SK-N-SH treated with all-trans-retinoic acid at 6 μM for 48 hours (cell line): ENCODE measurements around the gene MMP11.

ENCODE experiments used
- ATAC-seq: fragments of 200-7000 bp; cut with Tn5 transposase; 3 replicates; pipeline ENCODE4 v1.9.1; 2020; ENCODE audit warnings: mild to moderate bottlenecking, moderate library complexity
- ARNTL ChIP-seq: fragments of 450-650 bp; formaldehyde crosslinking; IDR thresholded peaks from 2 replicates; pipeline ENCODE4 v1.5.0; 2020; ENCODE audit warnings: low read depth, mild to moderate bottlenecking, moderate library complexity, borderline replicate concordance
- BACH2 ChIP-seq: fragments of 250-450 bp; sonication (Bioruptor Pico); IDR thresholded peaks from 2 replicates; pipeline ENCODE4 v1.9.0; 2021; ENCODE audit warnings: mild to moderate bottlenecking, borderline replicate concordance
- CSDC2 ChIP-seq: fragments of 250-450 bp; sonication (Bioruptor Pico); IDR thresholded peaks from 2 replicates; pipeline ENCODE4 v1.5.0; 2020; ENCODE audit warnings: mild to moderate bottlenecking, moderate library complexity
- ESRRG ChIP-seq: fragments of 250-450 bp; sonication (Bioruptor Pico); IDR thresholded peaks from 2 replicates; pipeline ENCODE4 v1.6.1; 2021; ENCODE audit warnings: mild to moderate bottlenecking
- GLIS3 ChIP-seq: fragments of 250-450 bp; sonication (Bioruptor Pico); IDR thresholded peaks from 2 replicates; pipeline ENCODE4 v1.5.0; 2020; ENCODE audit warnings: mild to moderate bottlenecking, moderate library complexity
- ISL1 ChIP-seq: fragments of 250-450 bp; sonication (Bioruptor Pico); IDR thresholded peaks from 2 replicates; pipeline ENCODE4 v2.1.2; 2022; ENCODE audit warnings: mild to moderate bottlenecking, moderate library complexity
- OSR1 ChIP-seq: fragments of 250-450 bp; sonication (Bioruptor Pico); IDR thresholded peaks from 2 replicates; pipeline ENCODE4 v1.8.0; 2022; ENCODE audit warnings: moderate library complexity, mild to moderate bottlenecking, inconsistent platforms
- PPARA ChIP-seq: fragments of 250-450 bp; sonication (Bioruptor Pico); IDR thresholded peaks from 2 replicates; pipeline ENCODE4 v1.5.0; 2020; ENCODE audit warnings: mild to moderate bottlenecking, borderline replicate concordance
- RARB ChIP-seq: fragments of 250-450 bp; sonication (Bioruptor Pico); IDR thresholded peaks from 2 replicates; pipeline ENCODE4 v1.8.0; 2021; ENCODE audit warnings: mild to moderate bottlenecking, moderate library complexity
- SNAI2 ChIP-seq: fragments of 250-450 bp; sonication (Bioruptor Pico); IDR thresholded peaks from 2 replicates; pipeline ENCODE4 v1.5.0; 2020; ENCODE audit warnings: mild to moderate bottlenecking, moderate library complexity
- ZC3H10 ChIP-seq: fragments of 250-450 bp; sonication (Bioruptor Pico); IDR thresholded peaks from 2 replicates; pipeline ENCODE4 v1.5.1; 2021; ENCODE audit warnings: mild to moderate bottlenecking, moderate library complexity
- ZFP3 ChIP-seq: fragments of 250-450 bp; sonication (Bioruptor Pico); IDR thresholded peaks from 2 replicates; pipeline ENCODE4 v1.5.0; 2020; ENCODE audit warnings: mild to moderate bottlenecking, moderate library complexity
- ZFP30 ChIP-seq: fragments of 450-650 bp; formaldehyde crosslinking; IDR thresholded peaks from 2 replicates; pipeline ENCODE4 v1.5.0; 2022; ENCODE audit warnings: mild to moderate bottlenecking, moderate library complexity
- ZNF565 ChIP-seq: fragments of 450-650 bp; formaldehyde crosslinking; conservative IDR thresholded peaks from 2 replicates; pipeline ENCODE4 v1.5.0; 2020; ENCODE audit warnings: low read depth, mild to moderate bottlenecking, moderate library complexity
- ZNF70 ChIP-seq: fragments of 450-650 bp; formaldehyde crosslinking; IDR thresholded peaks from 2 replicates; pipeline ENCODE4 v1.5.0; 2020; ENCODE audit warnings: mild to moderate bottlenecking, moderate library complexity
- ZNF8 ChIP-seq: fragments of 450-650 bp; formaldehyde crosslinking; IDR thresholded peaks from 2 replicates; pipeline ENCODE4 v1.5.0; 2020; ENCODE audit warnings: mild to moderate bottlenecking, moderate library complexity
- TF ChIP-seq, protein P1 (sequence below): fragments of 250-450 bp; sonication (Bioruptor Pico); IDR thresholded peaks from 2 replicates; pipeline ENCODE4 v1.5.1; 2020; ENCODE audit warnings: low read depth, mild to moderate bottlenecking, moderate library complexity
- TF ChIP-seq, protein P2 (sequence below): fragments of 250-450 bp; sonication (Bioruptor Pico); IDR thresholded peaks from 2 replicates; pipeline ENCODE4 v1.5.0; 2020; ENCODE audit warnings: mild to moderate bottlenecking, moderate library complexity
- TF ChIP-seq, protein P3 (sequence below): fragments of 250-450 bp; sonication (Bioruptor Pico); IDR thresholded peaks from 2 replicates; pipeline ENCODE4 v1.5.1; 2021; ENCODE audit warnings: mild to moderate bottlenecking, moderate library complexity
- TF ChIP-seq, protein P4 (sequence below): fragments of 250-450 bp; sonication (Bioruptor Pico); IDR thresholded peaks from 2 replicates; pipeline ENCODE4 v1.8.0; 2020; ENCODE audit warnings: mild to moderate bottlenecking, moderate library complexity, borderline replicate concordance
- TF ChIP-seq, protein P5 (sequence below): fragments of 250-450 bp; sonication (Bioruptor Pico); IDR thresholded peaks from 2 replicates; pipeline ENCODE4 v1.8.0; 2021; ENCODE audit warnings: low read depth, mild to moderate bottlenecking, moderate library complexity, borderline replicate concordance

Gene MMP11

DNA sequence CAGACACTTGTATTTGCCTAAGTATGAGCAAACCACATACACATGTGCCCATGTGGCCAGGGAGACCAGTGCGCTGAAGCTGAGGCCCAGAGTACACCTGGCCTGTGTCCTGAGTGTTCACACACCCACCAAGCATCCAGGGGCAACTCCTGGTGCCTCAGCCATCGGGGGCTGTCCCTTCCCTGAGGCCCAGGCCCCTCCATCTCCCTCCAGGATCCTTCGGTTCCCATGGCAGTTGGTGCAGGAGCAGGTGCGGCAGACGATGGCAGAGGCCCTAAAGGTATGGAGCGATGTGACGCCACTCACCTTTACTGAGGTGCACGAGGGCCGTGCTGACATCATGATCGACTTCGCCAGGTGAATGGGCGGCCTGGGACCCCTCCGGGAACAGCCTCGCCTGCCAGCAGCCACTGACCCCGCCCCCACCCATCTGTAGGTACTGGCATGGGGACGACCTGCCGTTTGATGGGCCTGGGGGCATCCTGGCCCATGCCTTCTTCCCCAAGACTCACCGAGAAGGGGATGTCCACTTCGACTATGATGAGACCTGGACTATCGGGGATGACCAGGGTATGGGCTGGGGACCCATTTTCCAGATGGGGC, 7.6 kb downstream of the MMP11 start:
- TF ChIP-seq PPARA (CRISPR knock-in tag) (no peak), CSDC2 (CRISPR knock-in tag) (no peak), ISL1 (no peak), ZFP3 (CRISPR knock-in tag) (no peak), BACH2 (no peak), ZNF565 (CRISPR knock-in tag) (no peak)
- TF ChIP-seq, protein P1, sequence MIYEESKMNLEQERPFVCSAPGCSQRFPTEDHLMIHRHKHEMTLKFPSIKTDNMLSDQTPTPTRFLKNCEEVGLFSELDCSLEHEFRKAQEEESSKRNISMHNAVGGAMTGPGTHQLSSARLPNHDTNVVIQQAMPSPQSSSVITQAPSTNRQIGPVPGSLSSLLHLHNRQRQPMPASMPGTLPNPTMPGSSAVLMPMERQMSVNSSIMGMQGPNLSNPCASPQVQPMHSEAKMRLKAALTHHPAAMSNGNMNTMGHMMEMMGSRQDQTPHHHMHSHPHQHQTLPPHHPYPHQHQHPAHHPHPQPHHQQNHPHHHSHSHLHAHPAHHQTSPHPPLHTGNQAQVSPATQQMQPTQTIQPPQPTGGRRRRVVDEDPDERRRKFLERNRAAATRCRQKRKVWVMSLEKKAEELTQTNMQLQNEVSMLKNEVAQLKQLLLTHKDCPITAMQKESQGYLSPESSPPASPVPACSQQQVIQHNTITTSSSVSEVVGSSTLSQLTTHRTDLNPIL (CRISPR knock-in tag): no peak
- TF ChIP-seq, protein P2, sequence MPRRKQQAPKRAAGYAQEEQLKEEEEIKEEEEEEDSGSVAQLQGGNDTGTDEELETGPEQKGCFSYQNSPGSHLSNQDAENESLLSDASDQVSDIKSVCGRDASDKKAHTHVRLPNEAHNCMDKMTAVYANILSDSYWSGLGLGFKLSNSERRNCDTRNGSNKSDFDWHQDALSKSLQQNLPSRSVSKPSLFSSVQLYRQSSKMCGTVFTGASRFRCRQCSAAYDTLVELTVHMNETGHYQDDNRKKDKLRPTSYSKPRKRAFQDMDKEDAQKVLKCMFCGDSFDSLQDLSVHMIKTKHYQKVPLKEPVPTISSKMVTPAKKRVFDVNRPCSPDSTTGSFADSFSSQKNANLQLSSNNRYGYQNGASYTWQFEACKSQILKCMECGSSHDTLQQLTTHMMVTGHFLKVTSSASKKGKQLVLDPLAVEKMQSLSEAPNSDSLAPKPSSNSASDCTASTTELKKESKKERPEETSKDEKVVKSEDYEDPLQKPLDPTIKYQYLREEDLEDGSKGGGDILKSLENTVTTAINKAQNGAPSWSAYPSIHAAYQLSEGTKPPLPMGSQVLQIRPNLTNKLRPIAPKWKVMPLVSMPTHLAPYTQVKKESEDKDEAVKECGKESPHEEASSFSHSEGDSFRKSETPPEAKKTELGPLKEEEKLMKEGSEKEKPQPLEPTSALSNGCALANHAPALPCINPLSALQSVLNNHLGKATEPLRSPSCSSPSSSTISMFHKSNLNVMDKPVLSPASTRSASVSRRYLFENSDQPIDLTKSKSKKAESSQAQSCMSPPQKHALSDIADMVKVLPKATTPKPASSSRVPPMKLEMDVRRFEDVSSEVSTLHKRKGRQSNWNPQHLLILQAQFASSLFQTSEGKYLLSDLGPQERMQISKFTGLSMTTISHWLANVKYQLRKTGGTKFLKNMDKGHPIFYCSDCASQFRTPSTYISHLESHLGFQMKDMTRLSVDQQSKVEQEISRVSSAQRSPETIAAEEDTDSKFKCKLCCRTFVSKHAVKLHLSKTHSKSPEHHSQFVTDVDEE (CRISPR knock-in tag): no peak
- TF ChIP-seq, protein P3, sequence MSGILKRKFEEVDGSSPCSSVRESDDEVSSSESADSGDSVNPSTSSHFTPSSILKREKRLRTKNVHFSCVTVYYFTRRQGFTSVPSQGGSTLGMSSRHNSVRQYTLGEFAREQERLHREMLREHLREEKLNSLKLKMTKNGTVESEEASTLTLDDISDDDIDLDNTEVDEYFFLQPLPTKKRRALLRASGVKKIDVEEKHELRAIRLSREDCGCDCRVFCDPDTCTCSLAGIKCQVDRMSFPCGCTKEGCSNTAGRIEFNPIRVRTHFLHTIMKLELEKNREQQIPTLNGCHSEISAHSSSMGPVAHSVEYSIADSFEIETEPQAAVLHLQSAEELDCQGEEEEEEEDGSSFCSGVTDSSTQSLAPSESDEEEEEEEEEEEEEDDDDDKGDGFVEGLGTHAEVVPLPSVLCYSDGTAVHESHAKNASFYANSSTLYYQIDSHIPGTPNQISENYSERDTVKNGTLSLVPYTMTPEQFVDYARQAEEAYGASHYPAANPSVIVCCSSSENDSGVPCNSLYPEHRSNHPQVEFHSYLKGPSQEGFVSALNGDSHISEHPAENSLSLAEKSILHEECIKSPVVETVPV (CRISPR knock-in tag): no peak
- TF ChIP-seq, protein P4, sequence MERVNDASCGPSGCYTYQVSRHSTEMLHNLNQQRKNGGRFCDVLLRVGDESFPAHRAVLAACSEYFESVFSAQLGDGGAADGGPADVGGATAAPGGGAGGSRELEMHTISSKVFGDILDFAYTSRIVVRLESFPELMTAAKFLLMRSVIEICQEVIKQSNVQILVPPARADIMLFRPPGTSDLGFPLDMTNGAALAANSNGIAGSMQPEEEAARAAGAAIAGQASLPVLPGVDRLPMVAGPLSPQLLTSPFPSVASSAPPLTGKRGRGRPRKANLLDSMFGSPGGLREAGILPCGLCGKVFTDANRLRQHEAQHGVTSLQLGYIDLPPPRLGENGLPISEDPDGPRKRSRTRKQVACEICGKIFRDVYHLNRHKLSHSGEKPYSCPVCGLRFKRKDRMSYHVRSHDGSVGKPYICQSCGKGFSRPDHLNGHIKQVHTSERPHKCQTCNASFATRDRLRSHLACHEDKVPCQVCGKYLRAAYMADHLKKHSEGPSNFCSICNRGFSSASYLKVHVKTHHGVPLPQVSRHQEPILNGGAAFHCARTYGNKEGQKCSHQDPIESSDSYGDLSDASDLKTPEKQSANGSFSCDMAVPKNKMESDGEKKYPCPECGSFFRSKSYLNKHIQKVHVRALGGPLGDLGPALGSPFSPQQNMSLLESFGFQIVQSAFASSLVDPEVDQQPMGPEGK (CRISPR knock-in tag): no peak
- TF ChIP-seq, all 23 proteins: peak for 0

DNA sequence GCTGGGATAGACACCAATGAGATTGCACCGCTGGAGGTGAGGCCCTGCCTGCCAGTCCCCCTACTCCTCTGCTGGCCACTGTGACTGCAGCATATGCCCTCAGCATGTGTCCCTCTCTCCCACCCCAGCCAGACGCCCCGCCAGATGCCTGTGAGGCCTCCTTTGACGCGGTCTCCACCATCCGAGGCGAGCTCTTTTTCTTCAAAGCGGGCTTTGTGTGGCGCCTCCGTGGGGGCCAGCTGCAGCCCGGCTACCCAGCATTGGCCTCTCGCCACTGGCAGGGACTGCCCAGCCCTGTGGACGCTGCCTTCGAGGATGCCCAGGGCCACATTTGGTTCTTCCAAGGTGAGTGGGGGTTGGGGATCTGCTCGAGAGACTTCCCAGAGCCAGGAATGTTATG, 8.4 kb downstream of the MMP11 start:
- ATAC-seq: no peak
- TF ChIP-seq ZNF8 (no peak), GLIS3 (CRISPR knock-in tag) (no peak), ISL1 (no peak), ZFP3 (CRISPR knock-in tag) (no peak), ZNF70 (CRISPR knock-in tag) (no peak), ZC3H10 (CRISPR knock-in tag) (no peak), ESRRG (CRISPR knock-in tag) (no peak), RARB (CRISPR knock-in tag) (no peak), BACH2 (no peak), CSDC2 (CRISPR knock-in tag) (no peak), ZFP30 (CRISPR knock-in tag) (no peak), OSR1 (CRISPR knock-in tag) (no peak), ARNTL (CRISPR knock-in tag) (no peak), SNAI2 (no peak)
- TF ChIP-seq, protein P1 (CRISPR knock-in tag): no peak
- TF ChIP-seq, protein P3 (CRISPR knock-in tag): no peak
- TF ChIP-seq, protein P2 (CRISPR knock-in tag): no peak
- TF ChIP-seq, protein P4 (CRISPR knock-in tag): no peak
- TF ChIP-seq, protein P5, sequence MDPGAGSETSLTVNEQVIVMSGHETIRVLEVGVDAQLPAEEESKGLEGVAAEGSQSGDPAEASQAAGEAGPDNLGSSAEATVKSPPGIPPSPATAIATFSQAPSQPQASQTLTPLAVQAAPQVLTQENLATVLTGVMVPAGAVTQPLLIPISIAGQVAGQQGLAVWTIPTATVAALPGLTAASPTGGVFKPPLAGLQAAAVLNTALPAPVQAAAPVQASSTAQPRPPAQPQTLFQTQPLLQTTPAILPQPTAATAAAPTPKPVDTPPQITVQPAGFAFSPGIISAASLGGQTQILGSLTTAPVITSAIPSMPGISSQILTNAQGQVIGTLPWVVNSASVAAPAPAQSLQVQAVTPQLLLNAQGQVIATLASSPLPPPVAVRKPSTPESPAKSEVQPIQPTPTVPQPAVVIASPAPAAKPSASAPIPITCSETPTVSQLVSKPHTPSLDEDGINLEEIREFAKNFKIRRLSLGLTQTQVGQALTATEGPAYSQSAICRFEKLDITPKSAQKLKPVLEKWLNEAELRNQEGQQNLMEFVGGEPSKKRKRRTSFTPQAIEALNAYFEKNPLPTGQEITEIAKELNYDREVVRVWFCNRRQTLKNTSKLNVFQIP (CRISPR knock-in tag): no peak

More for the DNA sequence above, 7.6 kb downstream of the MMP11 start:
- no peak for ATAC-seq
